Cardiac fibroblast (primary cell): ENCODE results near the gene YARS1.

Source experiments
- DNase-seq, 2 donors: peaks; one replicate each; pipeline versions ENCODE4 v3.0.0 to v3.0.0-alpha.2; 2010; ENCODE audit warnings: low read depth in 2 of 2
- H3K4me3 ChIP-seq, 2 donors: replicated peaks in 1 of 2; 1 replicate in 1 of 2; 2 replicates in 1 of 2; pipeline ENCODE4 v1.5.1; 2011; ENCODE audit warnings: low read depth in 2 of 2, low read length in 2 of 2, mild to moderate bottlenecking in 2 of 2, moderate library complexity in 1 of 2
- TF ChIP-seq, protein P1 (sequence below): IDR thresholded peaks from one replicate; pipeline ENCODE4 v1.5.1; 2011; ENCODE audit warnings: low read depth, mild to moderate bottlenecking, low read length, inconsistent platforms

YARS1 gene

DNA sequence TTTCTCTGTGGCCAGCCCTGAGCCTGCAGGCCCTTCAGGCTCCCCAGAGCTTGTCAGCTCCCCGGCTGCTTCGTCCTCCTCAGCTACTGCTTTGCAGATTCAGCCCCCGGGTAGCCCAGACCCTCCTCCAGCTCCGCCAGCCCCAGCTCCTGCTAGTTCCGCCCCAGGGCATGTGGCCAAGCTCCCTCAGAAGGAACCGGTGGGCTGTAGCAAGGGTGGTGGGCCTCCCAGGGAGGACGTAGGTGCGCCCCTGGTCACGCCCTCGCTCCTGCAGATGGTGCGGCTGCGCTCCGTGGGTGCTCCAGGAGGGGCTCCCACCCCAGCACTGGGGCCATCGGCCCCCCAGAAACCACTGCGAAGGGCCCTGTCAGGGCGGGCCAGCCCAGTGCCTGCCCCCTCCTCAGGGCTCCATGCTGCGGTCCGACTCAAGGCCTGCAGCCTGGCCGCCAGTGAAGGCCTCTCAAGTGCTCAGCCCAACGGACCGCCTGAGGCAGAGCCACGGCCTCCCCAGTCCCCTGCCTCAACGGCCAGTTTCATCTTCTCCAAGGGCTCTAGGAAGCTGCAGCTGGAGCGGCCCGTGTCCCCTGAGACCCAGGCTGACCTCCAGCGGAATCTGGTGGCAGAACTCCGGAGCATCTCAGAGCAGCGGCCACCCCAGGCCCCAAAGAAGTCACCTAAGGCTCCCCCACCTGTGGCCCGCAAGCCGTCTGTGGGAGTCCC is 45.4 kb downstream of the YARS1 start:
- no peak overlapping the region for H3K4me3 ChIP-seq
- DNase-seq: no peak
- TF ChIP-seq, protein P1, sequence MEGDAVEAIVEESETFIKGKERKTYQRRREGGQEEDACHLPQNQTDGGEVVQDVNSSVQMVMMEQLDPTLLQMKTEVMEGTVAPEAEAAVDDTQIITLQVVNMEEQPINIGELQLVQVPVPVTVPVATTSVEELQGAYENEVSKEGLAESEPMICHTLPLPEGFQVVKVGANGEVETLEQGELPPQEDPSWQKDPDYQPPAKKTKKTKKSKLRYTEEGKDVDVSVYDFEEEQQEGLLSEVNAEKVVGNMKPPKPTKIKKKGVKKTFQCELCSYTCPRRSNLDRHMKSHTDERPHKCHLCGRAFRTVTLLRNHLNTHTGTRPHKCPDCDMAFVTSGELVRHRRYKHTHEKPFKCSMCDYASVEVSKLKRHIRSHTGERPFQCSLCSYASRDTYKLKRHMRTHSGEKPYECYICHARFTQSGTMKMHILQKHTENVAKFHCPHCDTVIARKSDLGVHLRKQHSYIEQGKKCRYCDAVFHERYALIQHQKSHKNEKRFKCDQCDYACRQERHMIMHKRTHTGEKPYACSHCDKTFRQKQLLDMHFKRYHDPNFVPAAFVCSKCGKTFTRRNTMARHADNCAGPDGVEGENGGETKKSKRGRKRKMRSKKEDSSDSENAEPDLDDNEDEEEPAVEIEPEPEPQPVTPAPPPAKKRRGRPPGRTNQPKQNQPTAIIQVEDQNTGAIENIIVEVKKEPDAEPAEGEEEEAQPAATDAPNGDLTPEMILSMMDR: no peak

DNA sequence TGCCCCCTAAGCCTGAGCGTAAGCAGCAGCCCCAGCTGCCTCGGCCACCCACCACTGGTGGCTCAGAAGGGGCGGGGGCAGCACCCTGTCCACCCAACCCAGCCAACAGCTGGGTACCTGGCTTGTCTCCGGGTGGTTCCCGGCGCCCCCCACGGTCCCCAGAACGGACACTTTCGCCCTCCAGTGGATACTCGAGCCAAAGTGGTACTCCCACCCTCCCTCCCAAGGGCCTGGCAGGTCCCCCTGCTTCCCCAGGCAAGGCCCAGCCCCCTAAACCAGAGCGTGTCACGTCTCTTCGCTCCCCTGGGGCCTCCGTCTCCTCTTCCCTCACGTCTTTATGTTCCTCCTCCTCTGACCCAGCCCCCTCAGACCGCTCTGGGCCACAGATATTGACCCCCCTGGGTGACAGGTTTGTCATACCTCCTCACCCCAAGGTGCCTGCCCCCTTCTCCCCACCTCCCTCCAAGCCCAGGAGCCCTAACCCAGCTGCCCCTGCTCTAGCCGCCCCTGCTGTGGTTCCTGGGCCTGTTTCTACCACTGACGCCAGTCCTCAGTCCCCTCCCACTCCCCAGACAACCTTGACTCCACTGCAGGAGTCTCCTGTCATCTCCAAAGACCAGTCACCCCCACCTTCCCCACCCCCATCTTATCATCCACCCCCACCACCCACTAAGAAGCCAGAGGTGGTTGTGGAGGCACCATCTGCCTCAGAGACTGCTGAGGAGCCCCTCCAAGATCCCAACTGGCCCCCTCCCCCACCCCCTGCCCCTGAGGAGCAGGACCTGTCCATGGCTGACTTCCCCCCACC is 46.2 kb downstream of the YARS1 start:
- TF ChIP-seq, protein P1: no peak
- DNase-seq: no peak
- no peak overlapping the region for H3K4me3 ChIP-seq

DNA sequence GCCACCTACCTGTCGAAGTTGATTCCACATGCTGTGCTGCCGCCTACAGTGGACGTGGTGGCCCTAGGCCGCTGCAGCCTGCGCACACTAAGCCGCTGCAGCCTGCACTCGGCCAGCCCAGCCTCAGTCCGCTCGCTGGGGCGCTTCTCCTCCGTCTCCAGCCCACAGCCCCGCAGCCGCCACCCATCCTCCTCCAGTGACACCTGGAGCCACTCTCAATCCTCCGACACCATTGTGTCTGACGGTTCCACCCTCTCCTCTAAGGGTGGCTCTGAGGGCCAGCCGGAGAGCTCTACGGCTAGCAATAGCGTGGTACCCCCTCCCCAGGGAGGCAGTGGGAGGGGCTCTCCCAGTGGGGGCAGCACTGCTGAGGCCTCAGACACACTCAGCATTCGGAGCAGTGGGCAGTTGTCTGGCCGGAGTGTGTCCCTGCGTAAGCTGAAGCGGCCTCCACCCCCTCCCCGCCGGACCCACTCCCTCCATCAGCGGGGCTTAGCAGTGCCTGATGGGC is 46.9 kb downstream of the YARS1 start:
- DNase-seq: no peak
- TF ChIP-seq, protein P1: no peak
- H3K4me3 ChIP-seq: no peak overlapping the region

DNA sequence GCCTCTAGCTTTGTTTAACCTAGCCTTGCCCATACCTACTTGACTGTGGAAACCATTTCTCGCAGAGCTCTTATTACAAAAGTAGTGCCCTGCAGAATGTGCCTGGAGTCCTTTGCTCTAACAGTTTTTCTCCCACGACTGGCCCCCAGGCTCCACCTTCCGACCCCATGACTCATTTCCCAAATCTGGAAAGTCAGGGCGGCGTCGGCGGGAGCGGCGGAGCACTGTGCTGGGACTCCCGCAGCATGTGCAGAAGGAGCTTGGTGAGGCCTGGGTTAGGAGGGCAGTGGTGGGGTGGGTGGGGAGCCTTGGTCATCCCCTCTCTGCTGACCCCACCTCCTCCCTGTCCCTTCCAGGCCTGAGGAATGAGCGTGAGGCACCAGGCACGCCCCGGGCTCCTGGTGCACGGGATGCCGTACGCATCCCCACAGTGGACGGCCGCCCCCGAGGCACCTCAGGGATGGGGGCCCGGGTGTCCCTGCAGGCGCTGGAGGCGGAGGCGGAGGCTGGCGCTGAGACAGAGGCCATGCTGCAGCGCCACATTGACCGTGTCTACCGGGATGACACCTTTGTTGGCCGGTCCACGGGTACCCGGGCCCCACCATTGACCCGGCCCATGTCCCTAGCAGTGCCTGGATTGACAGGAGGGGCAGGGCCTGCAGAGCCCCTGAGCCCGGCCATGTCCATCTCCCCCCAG is 47.5 kb downstream of the YARS1 start:
- H3K4me3 ChIP-seq: no peak overlapping the region
- TF ChIP-seq, protein P1: no peak
- DNase-seq: peak; percentile 44 to 57

DNA sequence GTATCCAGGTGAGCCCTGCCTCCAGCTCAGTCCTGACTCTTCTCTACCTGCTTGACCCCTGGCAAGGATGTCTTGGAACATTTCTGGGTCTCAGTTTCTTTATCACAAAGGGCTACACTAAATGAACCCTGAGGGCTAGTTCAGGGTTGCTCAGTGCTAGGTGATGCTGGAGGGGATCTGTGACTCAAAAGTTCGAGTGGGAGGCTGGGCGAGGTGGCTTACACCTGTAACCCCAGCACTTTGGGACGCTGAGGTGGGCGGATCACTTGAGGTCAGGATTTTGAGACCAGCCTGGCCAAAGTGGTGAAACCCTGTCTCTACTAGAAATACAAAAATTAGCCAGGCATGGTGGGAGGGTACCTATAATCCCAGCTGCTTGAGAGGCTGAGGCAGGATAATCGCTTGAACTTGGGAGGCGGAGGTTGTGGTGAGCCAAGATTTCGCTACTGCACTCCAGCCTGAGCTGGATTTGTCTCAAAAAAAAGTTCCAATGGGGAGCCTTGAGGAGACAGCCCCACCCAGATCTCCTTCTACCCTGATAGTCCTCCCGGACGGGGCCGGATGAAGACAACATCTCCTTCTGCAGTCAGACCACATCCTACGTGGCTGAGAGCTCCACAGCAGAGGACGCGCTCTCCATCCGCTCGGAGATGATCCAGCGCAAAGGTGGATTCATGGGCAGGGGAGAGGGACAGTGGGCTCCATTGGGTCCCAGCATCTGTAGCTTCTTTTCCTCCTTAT is 48.9 kb downstream of the YARS1 start:
- DNase-seq: no peak
- TF ChIP-seq, protein P1: no peak
- H3K4me3 ChIP-seq: no peak overlapping the region

DNA sequence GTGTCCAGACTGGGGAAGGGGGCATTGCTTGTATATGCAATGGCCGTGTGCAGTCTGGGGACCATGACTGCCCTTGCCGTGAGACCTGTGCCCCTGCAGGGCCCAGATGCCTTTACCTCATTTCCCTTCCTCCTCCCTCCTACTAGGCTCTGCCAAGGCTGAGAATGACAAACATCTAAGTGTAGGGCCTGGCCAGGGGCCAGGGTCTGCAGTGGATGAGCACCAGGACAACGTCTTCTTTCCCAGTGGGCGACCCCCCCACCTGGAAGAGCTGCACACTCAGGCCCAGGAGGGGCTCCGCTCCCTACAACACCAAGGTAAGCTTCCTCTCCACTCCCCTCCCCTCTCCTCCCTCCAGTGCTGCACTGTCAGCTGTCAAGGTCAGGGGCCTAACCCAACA is 49.5 kb downstream of the YARS1 start:
- no peak overlapping the region for H3K4me3 ChIP-seq
- peak; percentile 32 to 34 for DNase-seq
- TF ChIP-seq, protein P1: no peak
